Myocyte (in vitro differentiated cells): ENCODE measurements around the gene IGF1R. TPM values are rescaled to one million over a fixed set of nuclear protein-coding genes. Genes with fewer than 3 reads are reported as not detected.

Source experiments
- DNase-seq: peaks from one replicate; pipeline ENCODE4 v3.0.0-alpha.2; 2012; ENCODE audit warnings: low read depth
- total RNA-seq: library from RNA; depleted of rRNA; stranded (reverse); fragments of >200 nt; gene quantifications from 2 replicates; pipeline ENCODE4 v1.2.3, GENCODE V29; 2014

IGF1R gene
- total RNA-seq, 1 donor from 2014 or later: 21.2 TPM

DNA sequence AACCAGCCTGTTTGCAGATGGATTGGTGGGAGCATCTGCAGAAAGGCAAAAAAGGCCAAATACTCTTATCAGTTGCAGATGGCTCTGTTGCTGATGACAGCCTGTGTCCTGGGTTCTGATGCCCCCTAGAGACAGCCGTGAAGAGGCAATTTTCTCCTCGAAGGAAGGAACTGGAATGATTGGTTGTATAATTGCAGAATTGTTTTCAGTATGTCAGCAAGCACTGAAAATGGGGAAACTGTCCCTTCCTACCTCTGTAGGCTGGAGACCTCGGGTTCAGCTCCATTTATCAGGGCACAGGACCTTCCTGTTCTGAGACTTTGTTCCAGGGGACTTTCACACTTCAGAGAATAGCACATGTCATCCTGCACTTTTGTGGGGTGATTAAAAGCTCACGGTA is 256.2 kb downstream of the IGF1R start:
- DNase-seq: peak; percentile 63

DNA sequence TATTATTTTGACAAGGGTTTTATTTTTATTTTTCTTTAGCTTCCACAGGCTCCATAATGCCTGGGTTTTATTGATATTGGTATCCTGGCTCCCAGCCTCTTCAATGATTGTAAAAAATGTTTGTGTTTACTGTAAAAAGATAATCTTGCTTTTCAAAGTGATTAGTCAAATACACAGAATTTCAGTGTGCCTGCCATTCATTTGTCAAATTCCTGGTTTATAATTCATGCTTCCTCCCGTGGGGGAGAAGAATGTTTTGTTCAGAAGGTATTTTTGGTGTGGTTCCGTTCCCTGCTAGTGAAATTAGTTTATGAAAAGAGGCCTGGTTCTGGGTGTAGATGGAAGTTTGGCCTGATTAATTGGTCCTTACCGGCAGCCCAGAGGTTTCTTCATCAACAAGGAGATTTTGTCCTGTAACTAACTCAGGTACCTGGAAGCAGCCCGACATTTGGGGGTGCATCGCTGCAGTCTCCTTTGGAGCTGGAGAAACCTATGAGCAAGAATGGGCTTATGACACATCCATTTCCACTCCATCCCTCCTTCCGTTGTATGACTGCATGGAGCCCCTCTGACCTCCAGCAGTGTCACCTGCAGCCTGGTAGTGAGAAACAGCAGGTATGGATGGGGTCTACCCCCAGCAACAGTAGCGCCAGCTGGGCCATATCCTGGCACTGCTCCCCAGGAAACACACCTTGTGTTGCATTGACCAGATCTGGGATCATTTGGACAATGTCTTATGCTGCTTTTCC is 257.8 kb downstream of the IGF1R start:
- no peak for DNase-seq

DNA sequence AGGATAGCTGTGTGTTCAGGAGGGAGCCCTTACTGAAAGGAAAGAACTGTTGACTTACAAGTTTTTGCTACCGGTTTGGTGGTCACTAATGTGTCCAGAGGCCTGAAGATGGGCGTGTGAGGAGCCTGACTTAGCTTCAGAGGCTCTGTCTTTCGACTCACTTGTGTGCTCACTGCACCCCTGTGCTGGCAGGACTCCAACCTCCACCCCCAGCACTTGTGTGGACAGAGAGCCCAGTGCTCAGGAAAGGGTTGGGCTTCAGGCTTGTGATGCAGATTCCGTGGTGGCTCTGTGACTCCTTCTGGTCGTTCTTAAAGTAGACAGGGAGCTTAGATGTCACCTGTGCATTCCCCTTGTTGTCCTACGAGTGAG is 258.4 kb downstream of the IGF1R start:
- peak; percentile 62 for DNase-seq

DNA sequence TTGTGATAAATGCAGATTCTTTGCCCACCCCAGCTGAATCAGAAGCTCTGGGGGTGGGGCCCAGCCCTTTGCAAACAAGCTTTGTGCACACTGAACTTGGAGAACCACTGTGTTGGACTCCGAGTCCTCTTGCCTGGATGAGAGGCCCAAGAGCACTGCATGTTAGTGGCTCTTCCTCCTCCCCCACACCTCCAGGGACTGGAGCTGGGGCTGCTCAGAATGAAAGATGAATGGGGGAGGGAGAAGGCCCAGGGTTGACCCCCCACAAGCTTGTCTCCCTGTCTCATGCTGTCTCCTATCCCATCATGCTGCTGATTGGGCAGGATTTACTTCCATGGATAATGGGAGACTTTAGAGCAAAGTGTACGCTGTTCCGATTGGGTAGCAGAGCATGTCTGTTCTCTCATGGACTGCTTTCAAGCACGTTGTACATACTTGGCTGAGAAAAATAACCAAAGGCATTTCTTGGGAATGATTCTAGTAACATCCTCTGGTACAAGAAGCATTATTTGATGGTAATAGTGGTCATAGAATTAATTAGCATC is 259.7 kb downstream of the IGF1R start:
- DNase-seq: no peak

DNA sequence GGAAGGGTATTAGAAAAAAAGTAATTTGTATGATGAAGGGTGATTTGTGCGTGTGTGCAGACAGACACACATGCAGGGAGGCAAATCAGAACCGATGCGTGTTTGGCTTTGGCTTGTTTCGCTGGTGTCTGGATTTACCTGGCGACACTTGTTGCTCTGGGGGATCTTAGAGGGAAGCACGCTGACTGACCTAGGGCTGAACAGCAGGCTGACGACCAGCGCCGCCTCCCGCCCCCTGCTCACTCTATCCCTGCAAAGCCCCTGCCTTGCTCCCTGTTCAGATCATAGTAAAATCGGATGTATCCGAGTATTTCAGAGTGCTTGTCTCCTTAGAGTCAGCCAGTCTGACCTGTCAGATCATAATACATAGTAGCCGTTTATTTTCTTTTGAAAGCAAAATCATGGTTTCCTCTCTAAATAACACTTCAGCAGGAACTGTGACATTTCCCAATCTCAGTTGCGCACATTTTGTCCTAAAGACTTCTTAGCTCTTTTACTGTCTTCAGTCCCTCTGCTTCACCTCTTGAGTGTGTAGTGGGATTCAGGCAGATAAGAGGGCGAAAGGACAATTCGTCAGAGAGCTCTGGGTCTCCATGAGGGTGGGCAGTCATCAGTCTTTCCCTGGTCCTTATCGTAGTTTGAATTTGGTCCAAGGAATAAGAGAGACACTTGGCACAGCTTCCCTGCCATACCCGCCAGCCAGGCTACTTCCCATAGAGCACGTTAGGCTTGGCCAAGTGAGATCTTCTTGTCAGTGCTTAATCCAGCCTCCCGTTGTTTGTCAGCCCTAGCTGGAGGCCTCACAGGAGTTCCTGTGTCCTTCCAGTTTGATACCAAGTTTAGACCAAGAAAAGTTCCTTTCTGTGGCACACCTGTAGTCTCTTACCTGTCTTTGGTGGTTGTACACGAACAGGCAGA is 261.9 kb downstream of the IGF1R start:
- no peak for DNase-seq

DNA sequence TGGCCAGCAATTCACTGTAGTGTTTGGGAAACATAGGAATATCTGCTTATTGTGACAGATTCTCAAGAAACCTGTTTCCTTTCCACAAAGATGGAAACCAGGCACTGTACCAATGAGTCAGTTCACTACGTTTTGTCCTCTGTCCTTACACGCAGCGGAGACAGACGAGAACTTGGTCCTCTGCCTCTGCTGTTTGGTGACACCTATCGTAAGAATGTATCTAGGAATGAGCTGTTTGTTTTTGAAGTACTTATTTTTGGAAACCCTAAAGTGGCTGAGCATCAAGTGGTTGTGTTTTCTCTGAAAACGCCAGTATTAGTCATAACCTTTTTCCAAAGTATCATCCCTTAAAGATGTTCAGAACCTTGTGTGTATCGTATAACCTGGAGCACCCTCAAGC is 266.3 kb downstream of the IGF1R start:
- peak; percentile 54 for DNase-seq

DNA sequence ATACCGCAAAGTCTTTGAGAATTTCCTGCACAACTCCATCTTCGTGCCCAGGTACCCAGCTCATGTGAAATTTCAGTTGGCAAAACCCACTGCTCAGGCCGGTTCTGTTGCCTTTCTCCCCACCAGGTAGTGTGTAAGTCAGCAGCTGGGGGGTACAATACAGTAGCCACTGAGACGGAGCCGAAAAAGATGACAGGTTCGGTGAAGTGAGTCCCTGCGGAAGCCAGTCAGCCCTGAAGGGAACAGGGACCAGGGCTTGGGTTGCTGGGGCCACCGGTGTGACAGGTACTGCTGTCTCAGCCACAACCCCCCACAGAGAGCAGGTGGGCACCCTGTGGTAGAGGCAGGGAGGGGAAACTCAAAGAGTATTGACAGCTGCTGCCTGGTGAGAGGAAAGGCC is 268.5 kb downstream of the IGF1R start:
- no peak for DNase-seq

DNA sequence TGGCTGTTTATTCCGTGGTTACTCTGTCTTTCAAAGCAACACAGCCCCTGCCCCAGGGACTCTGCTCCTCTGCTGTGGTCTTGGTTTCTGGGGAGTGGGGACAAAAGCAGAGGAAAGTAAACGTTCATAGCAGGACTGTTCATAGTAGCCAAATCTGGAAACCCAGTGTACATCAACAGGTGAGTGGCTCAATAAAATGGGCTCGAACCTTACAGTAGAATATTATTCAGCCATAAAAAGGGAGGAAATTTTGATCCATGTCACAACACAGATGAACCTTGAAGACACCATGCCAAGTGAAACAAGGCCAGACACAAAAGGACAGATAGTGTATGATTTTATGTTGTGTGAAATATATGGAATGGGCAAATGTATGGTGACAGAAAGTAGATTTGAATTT is 269.1 kb downstream of the IGF1R start:
- DNase-seq: no peak

DNA sequence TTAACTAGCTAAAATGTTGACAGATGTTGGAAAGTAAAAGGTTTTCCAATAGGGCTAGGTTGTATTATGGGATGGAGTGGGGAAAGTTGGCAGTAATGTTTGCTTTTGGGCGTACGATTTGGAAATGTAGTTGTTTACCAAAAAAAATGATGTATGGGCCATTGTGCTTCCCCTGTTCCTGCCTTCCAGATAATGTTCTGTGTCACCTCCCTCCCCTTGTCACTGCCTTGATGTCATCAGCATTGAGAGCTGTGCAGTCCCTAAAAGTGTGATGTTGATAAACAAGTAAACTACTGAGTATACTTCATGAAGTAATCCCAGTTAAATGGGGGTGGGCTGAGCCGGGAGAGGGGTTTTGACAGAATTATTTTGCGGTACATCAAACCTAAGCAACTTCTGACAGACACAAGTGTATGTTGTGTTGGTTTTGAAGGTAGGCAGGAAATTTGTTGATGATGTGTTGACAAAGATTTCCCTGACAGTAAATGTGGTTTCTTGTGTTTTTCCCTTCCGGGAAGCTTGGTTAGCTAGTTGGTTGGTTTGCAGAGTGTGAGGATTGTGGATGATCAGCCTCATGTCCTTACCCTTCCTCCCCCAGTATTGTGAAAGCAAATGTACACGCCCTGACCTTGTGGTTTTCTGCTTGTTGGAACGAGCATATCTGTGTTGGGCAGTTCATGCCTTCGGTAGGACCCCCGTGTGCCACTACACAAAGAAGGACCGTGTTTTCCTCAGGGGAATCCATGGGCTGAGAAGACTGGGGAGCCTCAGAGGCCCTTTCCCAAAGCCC is 271.9 kb downstream of the IGF1R start:
- DNase-seq: no peak

DNA sequence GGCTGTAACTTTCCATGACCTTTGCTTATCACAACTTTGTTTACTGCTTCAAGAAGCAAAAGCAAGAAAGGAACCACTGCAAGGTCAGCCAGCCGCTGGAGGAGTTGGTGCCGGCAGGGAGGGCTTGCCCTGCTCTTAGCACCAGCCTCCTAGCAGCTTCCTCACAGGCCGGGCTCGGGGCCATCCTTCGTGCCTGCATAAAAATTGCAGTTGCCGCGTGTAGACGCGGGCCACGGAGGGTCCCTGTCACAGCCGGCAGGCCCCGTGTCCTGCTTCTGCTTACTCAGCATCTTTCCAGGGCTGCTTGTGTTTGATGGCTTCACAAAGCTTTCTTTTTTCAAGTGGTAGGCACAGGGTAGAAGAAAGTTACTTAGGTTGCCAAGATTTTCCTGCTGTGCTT is 274.8 kb downstream of the IGF1R start:
- DNase-seq: no peak

DNA sequence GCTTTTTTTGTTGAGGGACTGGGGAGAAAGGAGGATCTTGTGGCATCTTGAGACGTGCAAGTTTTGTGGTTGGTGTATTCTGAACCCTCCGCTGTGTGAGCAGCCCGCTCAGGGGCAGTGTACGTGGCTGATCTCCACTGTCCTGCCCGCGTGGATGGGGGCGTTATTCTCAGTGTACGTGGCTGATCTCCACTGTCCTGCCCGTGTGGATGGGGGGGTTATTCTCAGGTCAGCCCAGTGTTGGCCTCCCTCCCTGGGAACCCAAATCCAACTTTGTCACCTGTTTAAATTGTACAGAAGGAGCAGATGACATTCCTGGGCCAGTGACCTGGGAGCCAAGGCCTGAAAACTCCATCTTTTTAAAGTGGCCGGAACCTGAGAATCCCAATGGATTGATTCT is 275.2 kb downstream of the IGF1R start:
- DNase-seq: no peak

DNA sequence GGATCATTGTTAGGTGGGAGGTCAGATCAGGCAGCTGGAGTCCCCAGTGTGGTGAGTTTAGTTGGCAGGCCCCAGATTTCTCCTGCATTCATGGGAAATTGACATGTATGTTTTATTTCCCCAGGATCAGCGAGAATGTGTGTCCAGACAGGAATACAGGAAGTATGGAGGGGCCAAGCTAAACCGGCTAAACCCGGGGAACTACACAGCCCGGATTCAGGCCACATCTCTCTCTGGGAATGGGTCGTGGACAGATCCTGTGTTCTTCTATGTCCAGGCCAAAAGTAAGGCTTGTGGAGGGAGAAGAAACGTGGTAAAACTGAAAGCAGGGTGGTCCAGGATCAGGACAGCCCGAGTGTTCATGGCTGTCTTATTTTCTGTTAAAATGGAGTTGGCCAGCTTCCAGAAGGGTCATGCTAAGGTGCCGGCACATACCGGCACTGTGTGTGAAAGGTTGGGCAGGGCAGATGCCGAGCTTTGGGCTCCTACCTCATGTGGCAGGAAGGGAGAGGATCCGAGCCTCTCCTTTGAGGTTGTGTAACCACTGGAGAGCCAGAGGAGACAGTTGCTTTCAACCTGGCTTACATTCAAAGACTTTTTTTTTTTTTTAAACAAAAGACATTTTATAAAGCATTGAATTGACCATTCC is 276.2 kb downstream of the IGF1R start:
- no peak for DNase-seq

DNA sequence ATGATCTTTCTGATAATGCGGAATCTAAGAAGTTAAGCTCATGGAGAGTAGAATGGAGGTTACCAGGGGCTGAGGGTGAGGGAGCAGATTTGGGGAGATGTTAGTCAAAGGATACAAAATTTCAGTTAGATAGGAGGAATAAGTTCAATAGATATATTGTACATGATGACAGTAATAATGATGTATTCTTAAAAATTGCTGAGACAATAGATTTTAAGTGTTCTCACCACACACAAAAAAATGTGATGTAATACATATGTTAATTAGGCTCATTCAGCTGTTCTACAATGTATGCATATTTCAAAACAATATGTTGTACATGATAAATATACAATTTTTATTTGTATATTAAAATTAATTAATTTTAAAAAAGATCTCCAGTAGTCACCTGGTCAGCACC is 277.9 kb downstream of the IGF1R start:
- DNase-seq: no peak

DNA sequence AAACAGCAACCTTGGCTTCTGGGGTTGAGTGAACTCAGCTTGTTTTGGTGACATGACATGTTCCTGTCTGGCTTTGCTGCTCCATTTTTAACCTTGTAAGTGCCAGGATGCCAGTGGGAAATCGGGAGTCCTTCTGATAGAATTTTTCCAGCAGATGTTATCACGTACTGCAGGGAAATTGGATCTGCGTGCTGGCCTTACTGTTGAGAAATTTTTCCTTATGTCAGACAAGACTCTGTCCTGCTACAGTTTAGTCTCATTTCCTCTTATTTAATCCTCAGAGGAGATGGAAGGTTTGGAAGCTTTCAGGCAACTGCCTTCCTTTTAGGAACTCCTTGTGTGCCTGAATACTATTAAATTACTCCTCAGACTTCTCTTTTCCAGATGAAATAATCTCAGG is 278.7 kb downstream of the IGF1R start:
- no peak for DNase-seq

DNA sequence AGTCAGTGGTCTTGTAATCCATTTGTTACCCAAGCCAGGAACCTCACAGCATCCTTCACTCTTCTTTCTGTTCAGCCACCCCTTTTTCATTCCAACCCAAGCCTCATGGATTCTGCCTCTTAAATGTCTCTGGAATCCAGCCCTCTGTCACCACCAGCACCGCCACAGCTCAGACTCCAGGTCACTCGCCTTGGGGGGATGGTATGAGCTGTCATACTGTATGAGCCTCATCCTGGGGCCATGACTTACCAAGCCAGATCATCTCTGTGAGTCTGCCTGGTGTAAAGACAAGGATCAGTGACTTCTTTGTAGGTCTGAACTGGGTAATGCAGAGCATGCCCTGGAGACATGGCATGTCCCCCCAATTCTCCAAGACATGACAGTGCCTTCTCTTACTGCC is 279.7 kb downstream of the IGF1R start:
- no peak for DNase-seq

DNA sequence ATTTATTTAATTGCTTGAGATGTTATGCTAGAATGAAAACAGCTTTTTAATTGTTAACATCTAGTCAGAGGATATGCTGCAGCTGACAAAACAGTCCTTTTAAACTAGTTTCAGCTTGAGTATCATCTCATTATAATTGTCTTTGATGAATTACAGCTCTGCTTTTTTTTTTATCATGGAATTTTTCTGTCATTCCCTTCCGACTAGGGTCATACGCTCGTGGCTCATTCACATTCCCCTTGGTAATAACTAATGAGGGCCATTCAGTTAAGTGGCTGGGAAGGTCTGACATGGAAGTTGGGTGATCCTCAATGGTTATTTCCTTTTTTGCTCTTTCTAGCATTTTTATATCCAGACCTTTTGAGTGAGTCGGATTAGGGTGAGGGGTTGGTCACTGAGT is 282.2 kb downstream of the IGF1R start:
- DNase-seq: no peak

DNA sequence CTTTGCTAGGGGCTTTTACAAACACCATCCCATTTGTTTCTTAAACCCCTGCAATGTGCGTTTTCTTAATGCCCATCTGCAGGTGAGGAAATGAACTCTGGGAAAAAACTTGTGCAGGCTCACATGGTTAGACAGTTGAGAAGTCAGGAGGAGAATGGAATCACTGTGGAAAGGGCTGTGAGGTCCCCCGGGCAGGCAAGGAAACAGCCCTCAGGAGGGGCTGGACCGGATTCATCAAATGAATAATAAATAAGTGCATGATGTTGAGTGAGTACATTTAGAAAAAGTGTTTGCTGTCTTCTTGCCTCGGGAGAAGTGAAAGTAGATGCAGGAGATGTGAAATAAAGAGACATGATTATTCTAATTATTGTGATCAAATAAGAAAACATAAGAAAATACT is 282.7 kb downstream of the IGF1R start:
- no peak for DNase-seq

DNA sequence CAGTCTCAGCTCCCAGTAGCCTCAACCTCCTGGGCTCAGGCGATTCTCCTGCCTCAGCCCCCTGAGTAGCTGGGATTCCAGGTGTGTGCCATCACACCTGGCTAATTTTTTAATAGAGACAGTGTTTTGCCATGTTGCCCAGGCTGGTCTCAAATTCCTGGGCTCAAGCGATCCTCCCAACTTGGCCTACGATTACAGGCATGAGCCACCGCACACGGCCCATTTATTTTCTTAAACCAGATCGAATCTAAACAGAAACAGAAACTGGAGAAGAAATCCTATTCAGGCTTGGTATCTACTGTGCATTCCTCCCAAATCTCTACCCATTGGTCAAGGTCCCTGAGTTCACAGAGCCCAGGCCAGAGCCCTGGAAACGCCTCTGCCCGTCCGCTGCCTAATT is 285.1 kb downstream of the IGF1R start:
- DNase-seq: no peak

DNA sequence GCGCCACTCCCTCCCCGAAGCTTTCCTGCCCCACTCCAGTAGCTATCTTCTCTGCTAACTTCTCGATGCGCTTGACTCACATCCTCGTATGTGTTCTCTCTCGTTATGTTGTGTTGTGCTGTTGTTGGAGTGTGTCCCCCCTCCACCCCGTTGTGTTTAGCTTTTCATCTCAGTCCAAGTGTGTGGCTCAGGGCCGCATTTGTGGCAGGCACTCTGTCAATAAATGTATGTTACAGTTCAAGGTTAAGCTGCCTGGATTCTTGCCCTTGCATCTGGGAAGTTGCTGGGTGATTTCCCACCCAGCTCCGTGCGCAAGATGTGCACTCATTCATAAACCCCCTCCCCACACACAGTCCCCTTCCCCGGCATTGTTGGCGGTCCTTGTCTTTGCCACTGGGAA is 287.4 kb downstream of the IGF1R start:
- DNase-seq: no peak

DNA sequence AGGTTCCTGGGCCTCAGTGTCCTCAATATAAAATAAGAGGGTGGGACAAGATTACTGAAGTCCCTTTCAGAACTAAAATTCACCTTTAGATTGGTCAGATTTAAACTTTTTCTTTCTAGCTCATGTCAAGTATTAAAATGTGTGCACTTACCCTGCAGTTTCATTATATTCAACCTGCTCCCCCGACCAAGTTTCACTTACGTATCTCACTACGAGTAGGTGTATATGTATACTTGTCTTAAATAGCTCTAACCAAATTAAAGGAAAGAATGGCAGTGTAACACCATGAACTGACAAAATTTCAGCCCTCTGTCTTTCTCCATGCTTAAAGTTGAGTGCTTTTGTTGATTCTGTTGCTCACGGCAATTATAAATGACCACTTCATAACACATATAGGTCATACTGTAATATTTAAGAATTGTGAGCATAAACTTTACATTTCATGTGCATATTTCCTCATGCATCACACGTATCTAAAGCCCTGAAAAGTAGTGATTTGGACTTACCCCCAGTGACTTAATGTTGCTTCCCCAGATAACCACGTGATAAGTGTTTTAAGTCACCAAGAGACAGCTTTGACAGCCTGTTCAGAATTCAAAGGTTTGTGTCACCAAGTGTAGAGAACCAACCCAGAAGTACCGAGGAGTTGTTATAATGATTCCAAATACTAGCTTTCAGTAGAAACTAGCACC is 289.2 kb downstream of the IGF1R start:
- DNase-seq: no peak

DNA sequence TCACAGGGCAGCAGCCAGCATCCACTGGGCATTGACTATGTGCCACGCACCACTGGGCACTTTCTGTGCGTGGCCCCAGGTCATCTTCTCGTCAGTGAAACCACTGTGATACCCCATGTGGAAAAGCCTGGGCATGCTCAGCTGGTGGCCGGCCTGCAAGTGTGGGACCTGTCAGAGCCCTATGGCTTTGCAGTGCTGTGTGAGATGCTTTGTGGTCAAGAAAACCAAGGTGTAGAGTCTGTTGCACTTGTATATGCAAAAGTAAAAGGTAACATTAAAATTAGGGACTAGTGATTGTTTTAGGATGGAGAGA is 289.7 kb downstream of the IGF1R start:
- no peak for DNase-seq
